HG03045 (cell line): ENCODE results near the gene PRR29.

Source experiments
- ATAC-seq: cut with Tn5 transposase; IDR thresholded peaks from one replicate; pipeline ENCODE4 v1.9.1; 2021; ENCODE audit warnings: mild to moderate bottlenecking, moderate library complexity; ENCODE audit not compliant: unreplicated experiment

The PRR29 gene

GRCh38 chr17:63998050-63998720, at the start of gene PRR29:
TSS of gene PRR29 (plus strand) at chr17:63998351. CDS start at chr17:63998365, 14 bp downstream.
- no peak for ATAC-seq

- ATAC-seq, result no peak
Observed at GRCh38 chr17:63948521-63948920, 49.6 kb upstream of the PRR29 start.

GRCh38 chr17:63949576-63950250, 48.4 kb upstream of the PRR29 start:
- ATAC-seq, result no peak

GRCh38 chr17:63950940-63951907, 46.9 kb upstream of the PRR29 start:
- ATAC-seq, result no peak

GRCh38 chr17:63954402-63955063, 43.6 kb upstream of the PRR29 start:
- no peak for ATAC-seq

- no peak for ATAC-seq
Observed at GRCh38 chr17:63955232-63955631, 42.9 kb upstream of the PRR29 start.

GRCh38 chr17:63955791-63956190, 42.4 kb upstream of the PRR29 start:
- ATAC-seq, result no peak

GRCh38 chr17:63956296-63956920, 41.7 kb upstream of the PRR29 start:
- ATAC-seq, result no peak

- no peak for ATAC-seq
Observed at GRCh38 chr17:63960006-63960405, 38.1 kb upstream of the PRR29 start.

GRCh38 chr17:63960430-63960829, 37.7 kb upstream of the PRR29 start:
- no peak for ATAC-seq

- no peak for ATAC-seq
Observed at GRCh38 chr17:63961355-63962212, 36.6 kb upstream of the PRR29 start.

GRCh38 chr17:63962298-63962744, 35.8 kb upstream of the PRR29 start:
- no peak for ATAC-seq

GRCh38 chr17:63963123-63963522, 35.0 kb upstream of the PRR29 start:
- no peak for ATAC-seq

GRCh38 chr17:63966646-63967264, 31.4 kb upstream of the PRR29 start:
- ATAC-seq, result no peak

GRCh38 chr17:63967953-63968352, 30.2 kb upstream of the PRR29 start:
- no peak for ATAC-seq

GRCh38 chr17:63969278-63969677, 28.9 kb upstream of the PRR29 start:
- ATAC-seq, result no peak

- ATAC-seq, result no peak
Observed at GRCh38 chr17:63972796-63973195, 25.4 kb upstream of the PRR29 start, which contains the start of gene SCN4A. TSS of gene SCN4A (minus strand) at chr17:63972918. CDS start at chr17:63972841, 77 bp downstream.

GRCh38 chr17:63973247-63973646, 24.9 kb upstream of the PRR29 start:
- no peak for ATAC-seq
